ENCODE measurements around the gene CNTN5.

CNTN5 gene

GRCh38 chr11:99425596-99425995, 404.8 kb downstream of the CNTN5 start:
- no peak for TF ChIP-seq CTCF (IDR thresholded peaks at IDR 0.05; ENCODE audit: extremely low read depth, missing control alignments)
- DNase-seq (ENCODE audit: low spot score) = no peak

GRCh38 chr11:99432677-99433076, 411.9 kb downstream of the CNTN5 start:
- TF ChIP-seq CTCF (IDR thresholded peaks at IDR 0.05; ENCODE audit: extremely low read depth, missing control alignments) = no peak
- no peak for DNase-seq (ENCODE audit: low spot score)

- no peak for TF ChIP-seq CTCF (IDR thresholded peaks at IDR 0.05; ENCODE audit: extremely low read depth, missing control alignments)
- no peak for DNase-seq (ENCODE audit: low spot score)
These were observed 422.5 kb downstream of the CNTN5 start for GRCh38 chr11:99443276-99443675.

- no peak for DNase-seq (ENCODE audit: low spot score)
- no peak for TF ChIP-seq CTCF (IDR thresholded peaks at IDR 0.05; ENCODE audit: extremely low read depth, missing control alignments)
These were observed 425.7 kb downstream of the CNTN5 start for GRCh38 chr11:99446400-99446799.

GRCh38 chr11:99449345-99449744, 428.6 kb downstream of the CNTN5 start:
- no peak for TF ChIP-seq CTCF (IDR thresholded peaks at IDR 0.05; ENCODE audit: extremely low read depth, missing control alignments)
- no peak for DNase-seq (ENCODE audit: low spot score)

GRCh38 chr11:99452075-99452474, 431.3 kb downstream of the CNTN5 start:
- no peak for DNase-seq (ENCODE audit: low spot score)
- no peak for TF ChIP-seq CTCF (IDR thresholded peaks at IDR 0.05; ENCODE audit: extremely low read depth, missing control alignments)

GRCh38 chr11:99461913-99462312, 441.2 kb downstream of the CNTN5 start:
- no peak for DNase-seq (ENCODE audit: low spot score)
- no peak for TF ChIP-seq CTCF (IDR thresholded peaks at IDR 0.05; ENCODE audit: extremely low read depth, missing control alignments)
